Testis (tissue), 2 donors: ENCODE measurements around the gene WIPF2.

Source experiments
- CTCF ChIP-seq, 3 experiments: fragments of 450-650 bp in 2 of 3; fragments of 200-600 bp in 1 of 3; sonication (generic) in 1 of 3; IDR thresholded peaks; one replicate each; pipeline ENCODE4 v1.5.1; 2016 to 2019; ENCODE audit warnings: antibody characterized with exemption in 3 of 3, mild to moderate bottlenecking in 2 of 3, moderate library complexity in 1 of 3
- POLR2A ChIP-seq: fragments of 450-650 bp; IDR thresholded peaks from one replicate; pipeline ENCODE4 v1.6.1; 2017; ENCODE audit warnings: antibody characterized with exemption, mild to moderate bottlenecking, moderate library complexity

GRCh38 chr17:40179923-40180659, 39.0 kb upstream of the WIPF2 start:
- TF ChIP-seq POLR2A, result no peak
- no peak for TF ChIP-seq CTCF (IDR thresholded peaks at IDR 0.05)
